ENCODE data around the gene RPL9. TPM values are rescaled to one million over a fixed set of nuclear protein-coding genes. Genes with fewer than 3 reads are reported as not detected.

RPL9 gene
- total and polyA plus RNA-seq, 7 experiments from 2014 or later, result 1,414 to 3,398 (median 2,821) TPM

DNA sequence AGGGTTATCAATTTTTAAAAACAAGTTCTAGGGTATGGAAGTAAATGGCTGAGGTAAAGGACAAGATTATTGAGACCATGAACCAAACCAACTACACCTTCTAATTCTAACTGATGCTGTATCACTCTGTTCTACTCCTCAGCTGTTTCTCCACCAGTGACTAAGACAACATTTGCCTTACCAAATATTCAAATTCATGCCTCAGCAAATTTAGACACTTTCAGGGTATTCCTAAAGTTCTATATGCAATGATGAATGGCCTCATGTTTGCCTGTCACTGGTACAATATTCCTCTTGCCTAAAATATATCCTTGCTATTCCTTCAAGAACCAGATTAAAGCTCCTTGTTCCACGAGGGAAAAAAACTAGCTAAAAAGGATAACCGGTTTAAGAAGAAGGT is 5.0 kb downstream of the RPL9 start:
- DNase-seq (no peak), ATAC-seq (no peak)
- no peaks in the 10 kb centered on the region for H3K9me3 ChIP-seq (ENCODE audit: control insufficient read depth in 2 of 3, low read length in 3 of 3)
- peaks cover 17 to 19% of the 10 kb centered on the region in 2 donors for H3K4me1 ChIP-seq (ENCODE audit: control insufficient read depth in 2 of 2, insufficient read depth in 2 of 2, low read length in 2 of 2)
- H3K27ac ChIP-seq (ENCODE audit: low read depth, low read length), result no peak overlapping the region
- peaks cover 0 to under 1% (median 0%) of the 10 kb centered on the region in 5 donors for H3K27me3 Mint-ChIP-seq
- H3K4me3 Mint-ChIP-seq, result no peak overlapping the region
- H3K27me3 ChIP-seq (ENCODE audit: control insufficient read depth in 2 of 2, insufficient read depth in 2 of 2, low read length in 2 of 2), result no peaks in the 10 kb centered on the region
- POLR2A ChIA-PET, result interaction anchor here (0.6 kb wide), 2 partner anchors 10 to 904 kb away, joined by 5 to 7 read pairs; no protein-coding TSS in a partner anchor
- peaks cover 0 to 2% (median 0%) of the 10 kb centered on the region in 11 donors for H3K9me3 Mint-ChIP-seq
- H3K4me1 Mint-ChIP-seq, result peaks cover 8 to 49% (median 28%) of the 10 kb centered on the region in 7 donors
- H3K36me3 ChIP-seq (ENCODE audit: control insufficient read depth in 2 of 3, insufficient read depth in 3 of 3, low read length in 3 of 3), result peaks cover 16 to 63% (median 48%) of the 10 kb centered on the region in 3 experiments
- peaks cover 9 to 64% (median 47%) of the 10 kb centered on the region in 5 donors for H3K36me3 Mint-ChIP-seq
- CTCF ChIA-PET, result no interaction called here
- no peak overlapping the region for H3K4me3 ChIP-seq (ENCODE audit: low read length)
- intact Hi-C loops (cut with micrococcal nuclease), result loop anchor here in 1 of 2 donors (10.0 kb wide), 1 partner anchor 851 kb away; no protein-coding TSS in a partner anchor
- H3K27ac Mint-ChIP-seq, result peak overlapping the region in 1 of 9 donors; percentile 2

DNA sequence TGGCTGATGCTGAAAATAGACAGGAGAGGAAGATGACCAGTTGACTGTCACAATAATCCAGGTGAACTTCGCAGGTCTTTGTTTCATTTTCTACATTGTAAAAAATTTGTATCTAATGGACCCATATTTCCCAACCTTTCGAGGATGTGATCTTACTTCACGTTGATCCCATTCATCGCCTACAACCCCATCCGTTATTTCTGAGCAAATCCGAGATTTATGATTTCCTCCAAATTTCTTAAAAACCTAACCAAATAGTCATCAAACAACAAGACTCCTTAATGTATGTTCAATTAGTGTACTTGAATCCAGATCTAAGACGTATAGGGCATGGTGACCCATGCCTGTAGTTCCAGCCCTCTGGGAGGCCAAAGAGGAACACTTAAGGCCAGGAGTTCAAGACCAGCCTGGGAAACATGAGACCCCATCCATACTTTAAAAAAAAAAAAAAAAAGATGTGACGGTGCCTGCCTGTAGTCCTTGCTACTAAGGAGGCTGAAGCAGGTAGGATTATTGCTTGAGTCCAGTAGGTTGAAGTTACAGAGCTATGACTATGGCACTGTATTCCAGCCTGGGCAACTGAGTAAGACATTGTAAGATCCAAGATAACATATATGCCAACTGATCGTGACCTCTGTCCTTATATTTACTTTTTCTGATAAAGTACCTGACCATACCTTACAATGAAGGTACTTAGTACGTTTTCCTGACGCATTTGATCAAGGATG is 5.7 kb downstream of the RPL9 start:
- POLR2A ChIA-PET, result interaction anchor here (0.5 to 0.9 kb wide), 3 partner anchors 23 to 267 kb away, joined by 3 read pairs; no protein-coding TSS in a partner anchor
- H3K27ac Mint-ChIP-seq, result peak overlapping the region in 3 of 9 donors; percentile 6 to 64 (median 52)
- H3K4me1 Mint-ChIP-seq, result peaks cover 8 to 48% (median 23%) of the 10 kb centered on the region in 7 donors
- Histone ChIP-seq H3K27me3 (ENCODE audit: control insufficient read depth in 2 of 2, insufficient read depth in 2 of 2, low read length in 2 of 2) (no peaks in the 10 kb centered on the region), H3K9me3 (ENCODE audit: control insufficient read depth in 2 of 3, low read length in 3 of 3) (no peaks in the 10 kb centered on the region), H3K36me3 (ENCODE audit: control insufficient read depth in 2 of 3, insufficient read depth in 3 of 3, low read length in 3 of 3) (peaks cover 16 to 63% (median 48%) of the 10 kb centered on the region in 3 experiments), H3K27ac (ENCODE audit: low read depth, low read length) (no peak overlapping the region), H3K4me3 (ENCODE audit: low read length) (no peak overlapping the region), H3K4me1 (ENCODE audit: control insufficient read depth in 2 of 2, insufficient read depth in 2 of 2, low read length in 2 of 2) (peaks cover 15 to 19% of the 10 kb centered on the region in 2 donors)
- DNase-seq, result no peak
- CTCF ChIA-PET, result no interaction called here
- intact Hi-C loops (cut with micrococcal nuclease), result loop anchor here in 1 of 2 donors (10.0 kb wide), 1 partner anchor 852 kb away; no protein-coding TSS in a partner anchor
- H3K4me3 Mint-ChIP-seq, result no peak overlapping the region
- H3K9me3 Mint-ChIP-seq, result no peaks in the 10 kb centered on the region
- no peak for ATAC-seq
- no peaks in the 10 kb centered on the region for H3K27me3 Mint-ChIP-seq
- H3K36me3 Mint-ChIP-seq, result peaks cover 9 to 59% (median 42%) of the 10 kb centered on the region in 5 donors

DNA sequence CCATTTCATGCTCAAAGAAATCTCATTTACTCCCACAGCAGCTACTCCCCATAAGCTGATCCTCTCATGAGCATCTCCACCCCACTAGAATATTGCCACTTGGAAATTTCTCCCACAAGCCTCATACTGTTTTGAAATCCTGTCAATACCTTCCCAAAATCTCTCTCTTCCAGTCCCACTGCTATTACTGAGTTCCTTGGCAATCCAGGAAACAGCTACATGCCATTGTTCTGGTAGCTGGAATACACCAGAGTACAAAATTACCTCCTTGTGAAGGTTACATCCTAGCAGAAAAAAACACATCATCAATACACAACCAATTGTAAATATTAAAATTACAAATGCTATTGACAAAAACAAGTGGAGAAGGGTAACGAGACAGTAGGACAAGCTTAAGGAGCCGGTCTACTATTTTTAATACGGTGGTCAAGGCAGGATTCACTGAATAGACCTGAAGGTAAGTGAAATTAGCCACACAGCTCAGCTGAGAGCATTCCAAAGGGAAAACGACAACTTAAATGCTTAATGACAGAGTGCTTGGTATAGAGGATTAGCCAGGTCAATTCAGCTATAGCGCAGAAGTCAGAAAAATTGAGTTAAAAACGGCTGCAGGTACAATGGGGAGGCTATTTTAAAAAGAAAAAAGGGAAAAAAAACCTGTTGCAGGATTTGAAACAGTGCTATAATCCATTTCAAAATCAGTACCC is 6.4 kb downstream of the RPL9 start:
- POLR2A ChIA-PET, result interaction anchor here (0.5 to 0.9 kb wide), 3 partner anchors 24 to 266 kb away, joined by 3 read pairs; no protein-coding TSS in a partner anchor
- Histone ChIP-seq H3K27me3 (ENCODE audit: control insufficient read depth in 2 of 2, insufficient read depth in 2 of 2, low read length in 2 of 2) (no peaks in the 10 kb centered on the region), H3K36me3 (ENCODE audit: control insufficient read depth in 2 of 3, insufficient read depth in 3 of 3, low read length in 3 of 3) (peaks cover 16 to 61% (median 46%) of the 10 kb centered on the region in 3 experiments), H3K27ac (ENCODE audit: low read depth, low read length) (no peak overlapping the region), H3K4me1 (ENCODE audit: control insufficient read depth in 2 of 2, insufficient read depth in 2 of 2, low read length in 2 of 2) (peaks cover 9 to 11% of the 10 kb centered on the region in 2 donors), H3K4me3 (ENCODE audit: low read length) (no peak overlapping the region), H3K9me3 (ENCODE audit: control insufficient read depth in 2 of 3, low read length in 3 of 3) (no peaks in the 10 kb centered on the region)
- CTCF ChIA-PET, result interaction anchor here (0.7 kb wide), 1 partner anchor 21 kb away, joined by 5 read pairs; no protein-coding TSS in a partner anchor
- no peaks in the 10 kb centered on the region for H3K9me3 Mint-ChIP-seq
- peak overlapping the region in 7 of 9 donors; percentile 6 to 67 (median 33) for H3K27ac Mint-ChIP-seq
- intact Hi-C loops (cut with micrococcal nuclease), result loop anchor here in 1 of 2 donors (10.0 kb wide), 1 partner anchor 852 kb away; no protein-coding TSS in a partner anchor
- no peak for ATAC-seq
- H3K4me3 Mint-ChIP-seq, result no peak overlapping the region
- peaks cover 9 to 53% (median 35%) of the 10 kb centered on the region in 5 donors for H3K36me3 Mint-ChIP-seq
- no peaks in the 10 kb centered on the region for H3K27me3 Mint-ChIP-seq
- DNase-seq, result no peak
- peaks cover 8 to 44% (median 21%) of the 10 kb centered on the region in 7 donors for H3K4me1 Mint-ChIP-seq

DNA sequence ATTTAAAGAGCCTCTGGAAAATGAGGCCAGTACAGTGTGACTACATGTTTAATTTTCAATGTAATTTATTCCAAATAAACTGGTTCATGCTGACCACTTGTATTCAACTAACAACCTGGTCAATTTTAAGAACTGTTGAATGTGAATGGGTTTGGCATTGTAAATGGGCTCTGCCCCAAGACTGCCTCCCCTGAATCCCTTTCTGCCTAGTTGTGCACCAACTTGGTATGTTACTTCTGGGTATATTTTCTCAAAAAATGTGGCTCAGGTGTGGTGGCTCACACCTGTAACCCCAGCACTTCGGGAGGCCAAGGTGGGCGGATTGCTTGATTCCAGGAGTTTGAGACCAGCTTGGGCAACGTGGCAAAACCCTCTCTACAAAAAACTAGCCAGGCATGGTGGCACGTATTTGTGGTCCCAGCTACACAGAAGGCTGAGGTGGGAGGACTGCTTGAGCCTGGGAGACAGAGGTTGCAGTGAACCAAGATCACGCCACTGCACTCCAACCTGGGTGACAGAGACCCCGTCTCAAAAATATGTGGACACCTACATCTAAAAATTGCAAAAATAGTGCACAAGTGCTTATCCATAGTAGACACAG is 7.2 kb downstream of the RPL9 start:
- Mint-ChIP-seq H3K9me3 (no peaks in the 10 kb centered on the region), H3K27ac (peak overlapping the region in 4 of 9 donors; percentile 14 to 63 (median 32)), H3K27me3 (no peaks in the 10 kb centered on the region), H3K4me1 (peaks cover 2 to 38% (median 13%) of the 10 kb centered on the region in 7 donors), H3K36me3 (peaks cover 5 to 45% (median 27%) of the 10 kb centered on the region in 5 donors), H3K4me3 (no peak overlapping the region)
- CTCF ChIA-PET, result interaction anchor here (0.7 kb wide), 1 partner anchor 22 kb away, joined by 5 read pairs; no protein-coding TSS in a partner anchor
- POLR2A ChIA-PET, result interaction anchor here (0.9 kb wide), 1 partner anchor 84 kb away, joined by 5 read pairs; no protein-coding TSS in a partner anchor
- H3K9me3 ChIP-seq (ENCODE audit: control insufficient read depth in 2 of 3, low read length in 3 of 3), result no peaks in the 10 kb centered on the region
- ATAC-seq (no peak), DNase-seq (no peak)
- intact Hi-C loops (cut with micrococcal nuclease), result loop anchor here in 1 of 2 donors (10.0 kb wide), 1 partner anchor 853 kb away; no protein-coding TSS in a partner anchor
- H3K36me3 ChIP-seq (ENCODE audit: control insufficient read depth in 2 of 3, insufficient read depth in 3 of 3, low read length in 3 of 3), result peaks cover 12 to 53% (median 38%) of the 10 kb centered on the region in 3 experiments
- no peaks in the 10 kb centered on the region for H3K27me3 ChIP-seq (ENCODE audit: control insufficient read depth in 2 of 2, insufficient read depth in 2 of 2, low read length in 2 of 2)
- H3K4me3 ChIP-seq (ENCODE audit: low read length), result no peak overlapping the region
- peaks cover 3 to 4% of the 10 kb centered on the region in 2 donors for H3K4me1 ChIP-seq (ENCODE audit: control insufficient read depth in 2 of 2, insufficient read depth in 2 of 2, low read length in 2 of 2)
- no peak overlapping the region for H3K27ac ChIP-seq (ENCODE audit: low read depth, low read length)

DNA sequence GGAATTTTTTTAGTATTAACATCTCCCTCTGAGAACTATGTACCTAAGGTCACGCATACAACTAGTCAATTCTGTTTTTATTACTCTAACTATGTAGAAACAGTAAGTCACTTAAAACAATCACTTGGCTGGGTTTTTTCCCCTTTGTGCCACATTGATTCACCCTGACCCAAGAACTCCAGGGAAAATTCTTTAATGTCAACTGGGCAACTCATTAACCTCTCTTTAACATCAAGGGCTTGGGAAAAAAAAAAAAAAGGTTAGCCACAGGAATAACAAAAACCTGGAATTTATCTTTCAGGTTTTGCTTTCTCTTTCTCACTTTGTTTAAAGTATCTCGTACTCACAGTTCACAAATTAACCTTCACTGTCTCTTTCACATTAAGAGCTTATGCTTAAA is 8.1 kb downstream of the RPL9 start:
- CTCF ChIA-PET, result no interaction called here
- POLR2A ChIA-PET, result interaction anchor here (0.9 kb wide), 1 partner anchor 84 kb away, joined by 5 read pairs; no protein-coding TSS in a partner anchor
- no peaks in the 10 kb centered on the region for H3K27me3 Mint-ChIP-seq

More for the DNA sequence above, 8.1 kb downstream of the RPL9 start:
- no peaks in the 10 kb centered on the region for H3K9me3 ChIP-seq (ENCODE audit: control insufficient read depth in 2 of 3, low read length in 3 of 3)
- no peaks in the 10 kb centered on the region for H3K9me3 Mint-ChIP-seq
- ATAC-seq (no peak), DNase-seq (no peak)
- intact Hi-C loops (cut with micrococcal nuclease), result loop anchor here in 1 of 2 donors (10.0 kb wide), 1 partner anchor 854 kb away; no protein-coding TSS in a partner anchor
- peaks cover 4 to 40% (median 26%) of the 10 kb centered on the region in 5 donors for H3K36me3 Mint-ChIP-seq
- H3K27ac Mint-ChIP-seq, result peak overlapping the region in 4 of 9 donors; percentile 4 to 54 (median 28)
- H3K27me3 ChIP-seq (ENCODE audit: control insufficient read depth in 2 of 2, insufficient read depth in 2 of 2, low read length in 2 of 2), result no peaks in the 10 kb centered on the region
- no peak overlapping the region for H3K4me3 ChIP-seq (ENCODE audit: low read length)
- H3K4me3 Mint-ChIP-seq, result no peak overlapping the region
- H3K36me3 ChIP-seq (ENCODE audit: control insufficient read depth in 2 of 3, insufficient read depth in 3 of 3, low read length in 3 of 3), result peaks cover 12 to 44% (median 29%) of the 10 kb centered on the region in 3 experiments
- H3K27ac ChIP-seq (ENCODE audit: low read depth, low read length), result no peak overlapping the region
- peaks cover 0 to 3% of the 10 kb centered on the region in 2 donors for H3K4me1 ChIP-seq (ENCODE audit: control insufficient read depth in 2 of 2, insufficient read depth in 2 of 2, low read length in 2 of 2)
- H3K4me1 Mint-ChIP-seq, result peaks cover 0 to 33% (median 10%) of the 10 kb centered on the region in 7 donors
